HG03097 (cell line): Measurements from ENCODE around the gene GINS2.

ENCODE experiments used
- ATAC-seq: cut with Tn5 transposase; IDR thresholded peaks from one replicate; pipeline ENCODE4 v1.9.1; 2021; ENCODE audit not compliant: unreplicated experiment, low FRiP score

The GINS2 gene

DNA sequence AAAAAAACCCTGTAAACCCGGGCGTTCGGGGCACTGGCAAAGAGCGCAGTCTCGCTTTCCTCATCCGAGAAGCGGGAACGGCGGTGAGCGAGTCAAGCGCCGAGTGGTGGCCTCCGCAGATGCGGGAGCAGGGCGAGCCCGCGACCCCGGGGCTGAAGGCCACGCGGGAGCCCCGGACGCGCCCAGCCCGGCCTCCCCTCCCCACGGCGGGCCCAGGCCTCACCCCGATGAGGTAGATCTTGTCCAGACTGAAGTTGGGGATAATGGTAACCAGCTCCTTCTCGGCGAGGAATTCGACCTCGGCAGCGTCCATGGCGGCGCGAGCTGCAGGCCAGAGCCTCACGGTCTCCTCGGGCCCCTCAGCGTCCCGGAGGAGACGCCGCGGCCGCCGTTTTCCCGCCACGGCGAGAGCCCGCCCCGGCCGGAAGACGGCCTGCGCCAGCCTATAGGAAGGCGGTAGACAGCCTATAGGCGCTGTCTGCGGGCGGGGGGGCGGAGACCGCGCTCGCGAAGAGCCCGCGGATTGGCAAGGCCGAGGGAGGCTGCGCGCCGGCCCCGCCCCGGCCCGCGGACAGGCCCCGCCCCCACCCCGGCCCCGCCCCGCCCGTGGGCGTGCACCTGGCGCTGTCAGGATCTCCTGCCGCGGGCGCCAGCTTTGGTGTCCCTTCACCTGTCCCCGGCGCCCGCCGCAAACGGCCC is at the start of gene GINS2:
GINS2 (minus strand) TSS at position 369 of the 699 bp plus-strand sequence; CDS start at position 313, 56 bp downstream.
- peak; percentile 89 for ATAC-seq

DNA sequence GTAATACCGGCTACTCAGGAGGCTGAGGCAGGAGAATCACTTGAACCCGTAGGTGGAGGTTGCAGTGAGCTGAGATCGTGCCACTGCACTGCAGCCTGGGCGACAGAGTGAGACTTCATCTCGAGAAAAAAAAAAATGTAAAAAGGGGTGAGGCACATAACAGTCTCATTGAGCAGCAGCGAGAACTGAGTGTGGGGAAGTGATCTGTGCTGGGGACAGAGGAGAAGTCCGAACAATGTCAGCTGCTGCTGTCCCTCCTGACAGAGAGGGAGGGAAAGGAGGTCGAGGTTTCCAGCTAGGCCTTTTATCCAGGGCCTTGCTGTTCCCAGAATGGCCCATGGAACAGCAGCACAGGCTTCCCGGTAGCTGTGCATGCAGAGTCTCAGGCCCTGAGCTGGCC is 48.2 kb upstream of the GINS2 start:
- ATAC-seq, result no peak

DNA sequence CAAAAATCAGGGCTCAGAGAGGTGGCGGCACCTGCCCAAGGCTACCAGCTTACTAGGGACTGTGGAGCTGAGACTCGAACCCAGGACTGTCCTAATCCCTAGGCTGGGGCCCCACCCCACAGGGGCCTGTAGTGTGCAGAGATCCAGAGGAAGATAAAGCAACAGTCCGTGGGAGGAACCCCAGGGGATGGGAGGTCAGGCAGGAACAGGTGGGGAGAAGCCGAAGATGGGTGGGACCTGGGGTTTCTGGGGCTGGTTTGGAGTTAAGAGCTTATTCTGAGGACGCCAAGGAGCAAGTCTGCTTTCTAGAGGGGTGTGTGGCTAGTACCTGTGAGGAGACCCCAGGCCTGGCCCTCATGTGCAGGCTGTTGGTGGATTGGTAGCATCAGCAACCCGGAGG is 47.2 kb upstream of the GINS2 start:
- no peak for ATAC-seq

DNA sequence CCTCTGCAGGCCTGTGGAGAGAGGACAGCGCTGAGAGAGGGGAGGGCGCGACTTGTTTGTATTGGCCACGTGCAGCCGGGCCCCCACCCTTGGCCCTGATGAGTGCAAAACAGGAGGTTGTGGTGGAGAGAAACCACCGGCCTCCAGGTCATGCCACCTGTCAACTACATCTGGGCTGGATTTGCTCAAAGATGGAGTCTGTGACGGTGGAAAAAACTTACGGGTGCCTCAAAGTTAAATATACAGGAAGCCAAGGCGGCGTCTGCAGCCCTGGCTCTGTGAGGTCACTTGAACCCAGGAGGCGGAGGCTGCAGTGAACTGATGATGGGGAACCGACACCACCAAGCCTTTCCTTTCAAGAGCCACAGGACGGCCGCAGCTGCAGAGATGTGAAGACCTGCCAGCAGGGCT is 46.5 kb upstream of the GINS2 start:
- peak; percentile 77 for ATAC-seq

DNA sequence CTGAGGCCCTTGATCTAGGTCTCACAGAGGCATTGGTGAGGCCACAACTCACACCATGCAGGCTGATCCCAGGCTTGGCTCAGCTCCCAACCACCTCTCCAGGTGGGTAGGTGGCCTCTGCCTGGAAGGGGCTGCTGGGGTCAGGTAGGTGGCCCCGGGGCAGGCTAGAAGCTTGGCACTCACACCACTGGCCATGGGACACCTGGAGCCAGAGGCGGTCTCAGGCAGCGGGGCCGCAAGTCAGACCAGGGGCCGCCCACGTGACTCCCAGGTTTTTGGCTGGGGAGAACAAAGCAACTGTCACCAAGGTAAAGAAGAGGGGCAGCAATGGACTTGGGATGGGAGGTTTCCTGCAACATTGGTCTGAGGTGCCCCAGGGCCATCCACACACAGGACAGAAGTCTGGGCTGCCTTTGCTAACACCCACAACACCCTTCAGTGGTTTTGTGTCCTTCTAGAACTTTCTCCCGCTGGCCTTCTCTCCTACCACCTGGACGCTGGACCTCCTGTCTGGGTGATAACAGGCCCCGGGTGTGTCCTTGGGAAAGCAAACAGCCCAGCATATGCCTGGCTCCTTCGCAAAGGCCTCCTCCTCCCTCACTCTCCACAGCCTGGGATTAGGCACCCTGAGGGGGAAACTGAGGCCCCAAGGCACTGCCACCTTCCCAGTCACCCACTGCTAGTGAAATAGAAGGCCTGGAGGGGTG is 45.7 kb upstream of the GINS2 start:
- no peak for ATAC-seq

DNA sequence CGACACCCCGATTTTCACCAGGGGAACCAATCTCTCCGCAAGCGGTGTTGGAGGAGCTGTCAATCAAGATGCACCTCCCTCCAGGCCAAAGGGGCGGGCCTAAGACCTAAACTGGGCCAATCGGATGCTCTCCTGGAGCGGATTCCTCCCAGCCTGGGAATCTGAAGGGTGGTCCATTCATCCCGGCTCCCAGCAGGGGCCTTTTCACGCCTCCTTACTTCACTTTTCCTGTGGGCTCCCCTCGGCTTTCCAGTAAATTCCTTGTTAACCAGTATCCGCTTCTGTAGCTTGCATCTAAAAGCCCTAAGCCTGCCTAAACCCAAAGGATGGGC is 45.1 kb upstream of the GINS2 start:
- ATAC-seq, result no peak

DNA sequence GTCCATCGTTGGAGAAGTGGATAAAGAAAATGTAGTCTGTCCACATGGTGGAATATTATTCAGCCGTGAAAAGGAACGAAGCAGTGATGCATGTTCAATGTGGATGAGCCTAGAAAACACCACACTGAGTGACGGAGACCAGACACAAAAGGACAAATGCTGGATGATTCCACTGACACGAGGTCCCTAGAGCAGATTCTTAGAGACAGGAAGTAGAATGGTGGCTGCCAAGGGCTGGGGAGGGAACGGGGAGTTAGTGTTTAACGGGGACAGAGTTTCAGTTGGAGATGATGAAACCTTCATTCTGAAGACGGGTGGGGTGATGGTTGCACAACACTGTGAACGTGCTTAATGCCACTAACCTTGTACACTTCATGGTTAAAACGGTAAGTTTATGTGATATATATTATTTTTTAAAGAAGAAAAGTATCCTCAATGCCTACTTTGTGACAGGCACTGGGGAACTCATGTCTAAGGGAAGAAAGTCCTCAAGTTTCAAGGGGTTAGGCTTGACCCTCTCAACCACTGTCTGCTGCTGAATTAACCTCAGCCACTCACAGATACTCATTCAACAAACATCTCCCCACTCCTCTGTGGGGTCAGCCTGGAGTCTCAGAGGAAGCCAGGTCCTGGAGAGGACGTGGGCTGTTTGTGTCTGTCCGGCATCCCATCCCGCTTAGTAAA is 44.5 kb upstream of the GINS2 start:
- ATAC-seq, result no peak

DNA sequence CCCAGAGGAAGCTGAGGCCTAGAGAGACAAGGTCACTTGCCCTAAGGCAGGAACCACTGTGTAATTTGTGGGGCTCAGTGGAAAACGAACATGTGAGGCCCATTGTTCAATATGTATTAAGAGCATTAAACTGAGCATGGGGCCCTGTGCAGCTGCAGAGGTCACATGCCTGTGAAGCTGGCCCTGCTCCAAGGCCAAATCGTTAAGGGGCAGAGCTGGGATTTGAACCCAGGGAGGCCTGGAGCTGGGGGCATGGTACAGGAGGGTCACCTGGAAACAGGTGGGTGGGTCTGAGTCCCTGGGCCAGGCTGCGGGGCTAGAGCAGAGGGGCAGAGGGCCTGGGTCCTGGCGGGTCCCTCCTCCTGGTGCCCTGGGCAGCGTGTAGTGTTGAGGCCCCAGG is 42.4 kb upstream of the GINS2 start:
- ATAC-seq, result no peak

DNA sequence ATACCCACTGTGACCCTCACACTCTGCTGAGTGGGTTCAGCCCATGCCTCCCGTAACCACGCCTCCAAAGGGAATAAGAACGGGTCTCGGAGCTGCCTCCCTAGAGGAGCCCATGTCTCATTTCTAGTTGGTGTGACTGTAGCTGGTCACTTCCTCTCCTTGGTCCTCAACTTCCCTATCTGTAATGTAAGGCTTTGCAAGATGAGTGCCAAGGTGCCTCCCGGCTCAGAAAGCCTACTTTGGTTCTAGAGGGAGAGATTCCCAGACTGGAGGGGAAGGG is 41.4 kb upstream of the GINS2 start:
- no peak for ATAC-seq

DNA sequence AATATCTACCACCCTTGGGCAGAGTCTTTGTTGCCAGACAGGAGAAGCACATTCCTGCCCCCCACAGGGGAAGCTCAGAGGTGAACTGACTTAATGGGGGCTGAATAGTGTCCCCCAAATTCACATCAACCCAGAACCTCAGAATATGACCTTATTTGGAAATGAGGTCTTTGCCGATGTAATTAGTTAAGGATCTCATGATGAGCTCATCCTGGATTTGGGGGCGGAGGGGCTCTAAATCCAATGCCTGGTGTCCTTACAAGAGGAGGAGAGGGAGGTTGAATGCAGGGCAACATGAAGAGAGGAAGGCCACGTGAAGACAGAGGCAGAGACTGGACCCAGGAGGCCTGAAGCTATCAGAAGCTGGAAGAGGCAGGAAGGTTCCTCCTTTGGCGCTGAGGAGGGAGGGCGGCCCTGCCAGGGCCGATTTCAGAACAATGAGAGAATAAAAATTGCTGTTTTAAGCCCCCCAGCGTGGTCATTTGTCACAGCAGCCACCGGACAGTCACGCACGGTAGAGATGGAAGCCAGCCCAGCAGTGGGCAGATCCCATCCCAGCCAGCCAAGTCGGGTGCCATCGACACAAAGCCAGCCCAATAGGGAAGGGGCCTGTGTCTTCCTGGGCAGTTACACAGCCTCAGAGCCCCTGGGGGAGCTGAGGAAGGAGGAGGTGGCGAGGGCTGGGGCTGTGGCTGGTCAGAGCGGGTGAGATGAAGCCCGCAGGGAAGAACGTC is 40.9 kb upstream of the GINS2 start:
- no peak for ATAC-seq

DNA sequence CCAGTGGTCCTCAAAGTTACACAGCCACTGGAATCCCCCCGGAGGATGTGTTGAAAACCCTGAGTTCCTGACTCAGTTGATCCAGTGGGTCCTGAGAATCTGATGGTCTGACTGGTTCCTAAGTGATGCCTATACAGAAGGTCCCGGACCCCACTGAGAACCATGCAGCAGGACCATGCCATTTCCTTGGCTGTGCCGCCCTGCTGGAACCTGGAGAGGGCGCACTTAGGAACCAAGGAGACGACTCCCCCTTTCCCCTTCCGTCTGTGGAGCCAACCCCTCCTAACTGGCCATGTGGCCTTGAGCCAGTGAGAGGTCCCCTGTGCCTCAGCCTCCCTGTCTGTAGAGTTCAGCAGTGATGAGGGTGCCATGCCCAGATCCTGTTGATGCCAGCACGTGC is 40.1 kb upstream of the GINS2 start:
- no peak for ATAC-seq

DNA sequence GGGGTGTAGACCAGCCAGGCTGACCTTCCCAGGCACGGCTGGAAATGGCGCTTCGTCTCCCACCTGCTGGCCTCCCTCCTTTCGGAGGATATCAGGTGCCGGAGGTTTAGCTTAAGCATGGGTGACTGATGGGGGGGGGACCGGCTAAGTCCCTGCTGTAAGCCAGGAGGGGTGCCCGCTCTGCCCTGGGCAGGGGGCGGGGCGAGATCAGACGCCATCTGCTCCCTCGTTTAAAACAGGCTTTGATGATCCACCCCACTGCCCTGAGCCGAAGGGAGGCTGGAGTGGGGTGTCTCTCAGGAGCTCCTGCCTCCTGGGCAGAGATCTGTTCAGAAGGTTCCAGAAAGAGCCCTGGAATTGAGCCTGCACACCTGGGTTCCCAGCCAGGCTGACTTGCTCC is 36.2 kb upstream of the GINS2 start:
- ATAC-seq, result no peak

DNA sequence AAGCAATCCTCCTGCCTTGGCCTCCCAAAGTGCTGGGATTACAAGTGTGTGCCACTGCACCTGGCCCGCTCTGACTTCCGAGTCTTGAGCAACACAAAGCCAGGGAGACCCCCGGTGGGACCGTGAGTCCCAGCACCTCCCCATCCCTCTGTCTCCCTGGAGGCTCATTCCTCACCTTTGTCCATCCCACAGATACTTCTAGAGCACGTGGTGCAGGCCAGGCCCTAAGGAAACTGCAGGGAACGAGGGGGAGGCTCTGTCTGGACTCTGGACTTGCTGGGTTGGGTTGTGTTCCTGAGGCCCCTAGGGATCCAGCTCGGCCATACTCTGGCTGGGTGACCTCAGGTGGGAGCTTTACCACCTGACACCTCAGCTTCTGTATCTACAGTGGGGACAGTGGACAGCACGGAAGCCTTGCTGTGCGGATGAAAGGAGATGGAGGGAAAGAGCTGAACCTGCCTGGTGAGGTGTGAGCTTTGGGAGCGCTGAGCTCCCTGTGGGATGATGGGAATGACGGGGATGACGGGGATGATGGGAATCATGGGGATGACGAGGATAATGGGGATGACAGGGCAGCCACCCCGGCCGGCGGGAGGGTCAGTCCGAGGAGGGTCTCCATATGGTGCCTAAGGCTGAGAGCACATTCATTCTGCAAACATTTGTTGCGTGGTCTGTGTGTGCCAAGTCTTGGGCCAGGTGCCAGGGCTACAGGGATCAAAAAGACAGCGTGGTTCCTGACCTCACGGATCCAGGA is 35.5 kb upstream of the GINS2 start:
- ATAC-seq, result no peak

DNA sequence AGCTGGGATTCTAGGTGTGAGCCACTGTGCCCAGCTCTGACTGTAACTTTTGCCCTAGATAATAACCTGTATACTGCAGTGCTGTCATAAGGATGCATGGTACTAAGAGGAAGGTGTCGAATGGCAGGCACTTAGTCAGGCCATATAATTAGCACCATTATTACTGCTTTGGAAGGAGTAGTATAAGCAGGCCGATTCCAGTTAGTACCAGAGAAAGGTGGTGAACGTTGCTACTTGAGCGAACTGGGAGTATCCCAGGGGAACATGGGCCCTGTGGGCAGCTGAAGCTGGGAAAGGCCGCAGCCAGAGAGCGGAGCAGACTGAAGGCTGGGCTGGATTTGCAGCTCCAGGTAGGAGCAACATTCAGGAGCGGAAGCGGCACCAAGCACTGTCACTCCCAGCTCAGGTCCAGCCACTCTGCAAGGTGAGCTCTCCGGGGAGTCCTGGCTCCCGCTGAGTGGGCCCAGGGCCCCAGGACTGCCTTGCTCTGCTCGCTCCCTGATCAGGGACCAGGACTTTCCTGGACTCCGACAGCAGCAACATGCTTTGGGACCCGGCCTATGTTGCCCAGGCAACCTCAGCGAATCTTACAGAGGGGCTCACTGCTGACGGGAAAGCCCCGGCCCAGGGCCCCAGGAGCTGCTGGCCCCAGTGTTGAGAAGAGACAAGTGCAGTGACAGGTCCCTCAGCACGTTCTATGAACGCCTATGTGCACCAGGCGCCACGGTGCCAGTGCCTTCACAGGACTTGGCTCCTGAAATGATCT is 33.6 kb upstream of the GINS2 start:
- ATAC-seq, result no peak

DNA sequence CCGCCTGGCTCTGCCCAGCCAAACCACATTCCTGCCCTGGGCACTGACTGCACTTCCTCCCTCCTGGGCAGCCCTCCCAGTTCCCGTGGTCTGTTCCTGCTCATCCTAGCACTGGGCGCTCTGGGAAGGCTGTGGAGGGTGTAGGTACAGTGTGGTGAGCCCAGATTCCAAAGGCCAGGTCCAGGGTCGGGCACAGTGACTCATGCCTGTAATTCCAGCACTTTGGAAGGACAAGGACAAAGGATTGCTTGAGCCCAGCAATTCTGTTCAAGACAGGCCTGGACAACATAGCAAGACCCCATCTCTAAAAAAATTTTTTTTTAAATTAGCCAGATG is 31.5 kb upstream of the GINS2 start:
- ATAC-seq, result no peak

DNA sequence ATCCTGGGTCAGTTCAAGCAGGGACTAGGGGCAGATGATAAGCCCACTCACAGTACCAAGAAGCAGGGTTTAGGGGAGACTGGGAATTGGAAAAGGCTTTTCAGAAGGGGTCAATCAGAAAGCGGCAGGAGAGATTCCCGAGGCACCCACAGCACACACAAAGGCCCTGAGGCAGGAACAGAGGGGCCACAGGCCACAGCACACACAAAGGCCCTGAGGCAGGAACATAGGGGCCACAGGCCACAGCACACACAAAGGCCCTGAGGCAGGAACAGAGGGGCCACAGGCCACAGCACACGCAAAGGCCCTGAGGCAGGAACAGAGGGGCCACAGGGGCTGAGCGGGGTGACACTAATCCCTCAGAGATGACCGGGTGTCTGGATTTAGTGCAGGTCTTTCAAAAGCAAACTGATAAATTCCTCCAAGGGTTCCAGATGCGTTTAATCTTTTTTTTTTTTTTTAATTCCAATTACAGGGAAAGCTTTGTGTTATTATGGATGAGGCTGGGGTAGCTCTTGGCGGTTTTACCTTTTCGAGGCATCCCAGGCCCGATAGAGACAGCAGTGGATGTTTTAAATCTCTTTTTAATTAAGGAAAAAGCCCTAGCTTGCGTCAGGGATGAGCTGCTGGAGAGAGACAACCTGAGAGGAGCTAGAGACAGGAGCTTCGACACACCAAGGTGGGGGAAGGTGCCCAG is 31.0 kb upstream of the GINS2 start:
- no peak for ATAC-seq

DNA sequence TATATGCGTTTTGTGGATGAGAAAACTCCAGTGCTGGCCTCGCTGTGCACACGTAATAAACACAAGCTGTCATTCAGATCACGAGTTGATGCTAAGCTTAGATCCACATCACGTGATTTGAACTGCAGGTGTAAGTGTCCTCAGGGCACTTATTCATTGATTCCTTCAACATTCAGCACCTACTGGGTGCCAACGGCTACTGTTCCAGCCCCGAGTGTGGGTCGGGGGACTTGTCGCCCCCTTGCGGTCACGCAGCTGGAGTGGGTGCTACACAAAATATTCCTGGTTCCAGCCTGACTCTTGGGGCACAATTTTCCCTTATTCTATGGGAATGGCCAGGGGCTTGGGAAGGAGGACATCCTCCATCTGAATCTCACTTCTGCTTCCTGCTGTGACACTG is 29.9 kb upstream of the GINS2 start:
- no peak for ATAC-seq

DNA sequence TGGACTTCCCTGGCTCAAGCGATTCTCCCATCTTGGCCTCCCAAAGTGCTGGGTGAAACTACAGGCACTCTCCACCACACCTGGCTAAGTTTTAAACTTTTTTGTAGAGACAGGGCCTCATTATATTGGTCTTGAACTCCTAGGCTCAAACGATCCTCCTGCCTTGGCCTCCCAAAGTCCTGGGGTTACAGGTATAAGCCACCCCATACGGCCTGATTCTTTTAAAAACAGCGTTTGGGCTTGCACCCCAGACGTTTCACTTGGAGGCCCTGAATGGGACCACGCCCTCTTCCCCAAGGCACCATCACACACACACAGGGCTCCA is 29.4 kb upstream of the GINS2 start:
- no peak for ATAC-seq

DNA sequence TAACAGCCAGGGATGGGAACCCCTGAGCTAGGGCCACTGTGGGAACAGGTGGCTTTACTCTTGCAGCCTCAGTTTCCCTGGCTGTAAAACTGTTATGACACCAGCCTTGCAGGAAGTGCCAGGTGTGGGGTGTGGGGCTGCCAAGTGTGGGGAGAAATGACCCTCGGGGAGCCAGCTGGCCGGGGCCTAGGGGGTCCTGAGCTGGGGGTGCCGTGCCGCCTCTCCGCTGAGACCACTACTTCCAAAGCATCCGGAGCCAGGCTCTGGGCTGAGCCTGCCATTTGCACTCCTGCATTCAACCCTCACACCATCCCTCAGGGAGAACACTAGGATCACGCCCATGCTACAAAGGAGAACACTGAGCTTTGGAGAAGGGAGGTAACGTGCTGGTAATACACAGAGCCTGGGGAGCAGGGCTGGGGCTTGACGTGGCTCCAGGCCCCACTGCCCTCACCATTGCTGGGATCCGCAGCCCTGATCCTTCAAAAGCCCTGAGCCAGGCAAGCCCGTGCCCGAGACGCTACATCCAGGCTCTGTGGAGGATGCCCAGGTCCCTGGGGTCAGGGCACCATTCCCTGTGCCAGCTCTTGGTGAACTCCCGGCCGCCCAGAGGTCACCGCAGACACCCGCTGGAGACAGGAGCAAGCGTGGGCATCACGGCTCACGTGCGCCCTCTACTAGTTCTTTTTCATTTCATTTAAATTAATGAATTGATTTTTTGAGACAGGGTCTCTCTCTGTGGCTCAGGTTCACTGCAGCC is 28.8 kb upstream of the GINS2 start:
- no peak for ATAC-seq
